OCI-LY1 (cell line): ENCODE results near the gene TSTD1.

Experiments
- H2AFZ ChIP-seq: fragments of 200-600 bp; sonication (generic), shearing (Covaris generic); 2 replicates; pipeline ENCODE4 v1.6.0; 2014; ENCODE audit warnings: antibody characterized with exemption, mild to moderate bottlenecking, low read length
- H3F3A ChIP-seq: fragments of 200-600 bp; sonication (generic), shearing (Covaris generic); 2 replicates; pipeline ENCODE4 v1.6.0; 2014; ENCODE audit warnings: mild to moderate bottlenecking, antibody characterized with exemption, low read length, moderate library complexity; ENCODE audit not compliant: insufficient read depth
- H3K27ac ChIP-seq: fragments of 200-600 bp; sonication (generic); 2 replicates; pipeline ENCODE4 v1.5.1; 2014; ENCODE audit warnings: low read length, mixed run types, mild to moderate bottlenecking, low read depth; ENCODE audit not compliant: poor library complexity, severe bottlenecking
- H3K27me3 ChIP-seq: fragments of 200-600 bp; sonication (generic); 2 replicates; pipeline ENCODE4 v1.6.0; 2014; ENCODE audit warnings: antibody characterized with exemption, mild to moderate bottlenecking, low read length, moderate library complexity; ENCODE audit not compliant: insufficient read depth
- H3K36me3 ChIP-seq: fragments of 200-600 bp; sonication (generic); 2 replicates; pipeline ENCODE4 v1.6.1; 2014; ENCODE audit warnings: mild to moderate bottlenecking, antibody characterized with exemption, low read length, moderate library complexity, mixed read lengths; ENCODE audit not compliant: insufficient read depth
- H3K4me1 ChIP-seq: fragments of 200-600 bp; sonication (generic); 2 replicates; pipeline ENCODE4 v1.5.1; 2014; ENCODE audit warnings: mild to moderate bottlenecking, low read length, moderate library complexity; ENCODE audit not compliant: insufficient read depth, severe bottlenecking
- H3K4me2 ChIP-seq: fragments of 200-600 bp; sonication (generic), shearing (Covaris generic); 2 replicates; pipeline ENCODE4 v1.6.1; 2014; ENCODE audit warnings: low read length
- H3K4me3 ChIP-seq: fragments of 200-600 bp; sonication (generic); 2 replicates; pipeline ENCODE4 v1.5.1; 2014; ENCODE audit warnings: low read length, low read depth, mild to moderate bottlenecking, mixed read lengths; ENCODE audit not compliant: poor library complexity, severe bottlenecking
- H3K79me2 ChIP-seq: fragments of 200-600 bp; shearing (Covaris generic); 2 replicates; pipeline ENCODE4 v1.6.1; 2016; ENCODE audit warnings: mixed run types, low read length, mixed read lengths; ENCODE audit not compliant: insufficient read depth
- H3K9ac ChIP-seq: fragments of 200-600 bp; sonication (generic), shearing (Covaris generic); 2 replicates; pipeline ENCODE4 v1.6.1; 2014; ENCODE audit warnings: mild to moderate bottlenecking, low read length, mixed read lengths
- H3K9me2 ChIP-seq: fragments of 200-600 bp; sonication (generic), shearing (Covaris generic); 2 replicates; pipeline ENCODE4 v1.6.1; 2014; ENCODE audit warnings: low read depth, mild to moderate bottlenecking, low read length, mixed read lengths
- H3K9me3 ChIP-seq: fragments of 200-600 bp; shearing (Covaris generic); 2 replicates; pipeline ENCODE4 v1.6.1; 2014; ENCODE audit warnings: low read length, mixed read lengths
- H4K20me1 ChIP-seq: fragments of 200-600 bp; sonication (generic), shearing (Covaris generic); 2 replicates; pipeline ENCODE4 v1.6.0; 2016; ENCODE audit warnings: mild to moderate bottlenecking, low read length; ENCODE audit not compliant: insufficient read depth
- CTCF ChIP-seq: fragments of 200-600 bp; sonication (generic), shearing (Covaris generic); IDR thresholded peaks from 2 replicates; pipeline ENCODE4 v1.5.1; 2017; ENCODE audit warnings: mild to moderate bottlenecking, antibody characterized with exemption, low read length, moderate library complexity, mixed read lengths
- EZH2 ChIP-seq: fragments of 200-600 bp; sonication (generic), shearing (Covaris generic); IDR thresholded peaks from 2 replicates; pipeline ENCODE4 v1.8.0; 2017; ENCODE audit warnings: borderline replicate concordance, mixed run types, mild to moderate bottlenecking, antibody characterized with exemption, low read length, moderate library complexity, mixed read lengths

Gene TSTD1

GRCh38 chr1:161082483-161082882 lies 43.7 kb upstream of the TSTD1 start:
- H2AFZ ChIP-seq = no peak overlapping the region
- H3K9me2 ChIP-seq = no peaks in the 10 kb centered on the region
- H4K20me1 ChIP-seq = no peaks in the 10 kb centered on the region
- no peaks in the 10 kb centered on the region for H3K9me3 ChIP-seq
- no peak overlapping the region for H3K4me3 ChIP-seq
- no peak overlapping the region for H3K4me2 ChIP-seq
- H3K36me3 ChIP-seq = no peaks in the 10 kb centered on the region
- H3K27ac ChIP-seq = no peak overlapping the region
- no peaks in the 10 kb centered on the region for H3K79me2 ChIP-seq
- no peaks in the 10 kb centered on the region; the same call in 1 of the 2 replicates for H3K27me3 ChIP-seq
- no peak for TF ChIP-seq EZH2
- no peak for TF ChIP-seq CTCF
- H3K9ac ChIP-seq = no peak overlapping the region
- H3F3A ChIP-seq = no peaks in the 10 kb centered on the region
- H3K4me1 ChIP-seq = no peaks in the 10 kb centered on the region

GRCh38 chr1:161081519-161081918 lies 42.8 kb upstream of the TSTD1 start:
- TF ChIP-seq EZH2 (no peak), CTCF (no peak)
- no peak overlapping the region for H3K9ac ChIP-seq
- H3F3A ChIP-seq = no peaks in the 10 kb centered on the region
- H3K9me2 ChIP-seq = no peaks in the 10 kb centered on the region
- H3K27me3 ChIP-seq = no peaks in the 10 kb centered on the region; the same call in 1 of the 2 replicates
- no peak overlapping the region for H3K4me2 ChIP-seq
- H3K27ac ChIP-seq = no peak overlapping the region
- no peaks in the 10 kb centered on the region for H3K79me2 ChIP-seq
- H4K20me1 ChIP-seq = no peaks in the 10 kb centered on the region
- no peaks in the 10 kb centered on the region for H3K36me3 ChIP-seq
- no peaks in the 10 kb centered on the region for H3K9me3 ChIP-seq
- no peak overlapping the region for H2AFZ ChIP-seq
- no peak overlapping the region for H3K4me3 ChIP-seq
- no peaks in the 10 kb centered on the region for H3K4me1 ChIP-seq

GRCh38 chr1:161080441-161081405 lies 42.0 kb upstream of the TSTD1 start:
- no peaks in the 10 kb centered on the region for H3K4me1 ChIP-seq
- no peak overlapping the region for H3K4me2 ChIP-seq
- H3K9ac ChIP-seq = no peak overlapping the region

More at GRCh38 chr1:161080441-161081405, 42.0 kb upstream of the TSTD1 start:
- H3K9me2 ChIP-seq = no peaks in the 10 kb centered on the region
- H3K36me3 ChIP-seq = no peaks in the 10 kb centered on the region
- H3K4me3 ChIP-seq = no peak overlapping the region
- H3K27ac ChIP-seq = no peak overlapping the region
- H3K9me3 ChIP-seq = no peaks in the 10 kb centered on the region
- TF ChIP-seq CTCF (no peak), EZH2 (no peak)
- no peak overlapping the region for H2AFZ ChIP-seq
- no peaks in the 10 kb centered on the region for H4K20me1 ChIP-seq
- H3F3A ChIP-seq = no peaks in the 10 kb centered on the region
- H3K79me2 ChIP-seq = no peaks in the 10 kb centered on the region
- H3K27me3 ChIP-seq = no peaks in the 10 kb centered on the region; the same call in 1 of the 2 replicates
